ENCODE data around the gene GALNT12. TPM values are rescaled to one million over a fixed set of nuclear protein-coding genes. Genes with fewer than 3 reads are reported as not detected.
A peak's percentile ranks its signal among the peaks of the same experiment; 100 is the strongest.

The GALNT12 gene
- polyA plus RNA-seq, 3 donors, result 6.4 to 8.8 (median 8.6) TPM

DNA sequence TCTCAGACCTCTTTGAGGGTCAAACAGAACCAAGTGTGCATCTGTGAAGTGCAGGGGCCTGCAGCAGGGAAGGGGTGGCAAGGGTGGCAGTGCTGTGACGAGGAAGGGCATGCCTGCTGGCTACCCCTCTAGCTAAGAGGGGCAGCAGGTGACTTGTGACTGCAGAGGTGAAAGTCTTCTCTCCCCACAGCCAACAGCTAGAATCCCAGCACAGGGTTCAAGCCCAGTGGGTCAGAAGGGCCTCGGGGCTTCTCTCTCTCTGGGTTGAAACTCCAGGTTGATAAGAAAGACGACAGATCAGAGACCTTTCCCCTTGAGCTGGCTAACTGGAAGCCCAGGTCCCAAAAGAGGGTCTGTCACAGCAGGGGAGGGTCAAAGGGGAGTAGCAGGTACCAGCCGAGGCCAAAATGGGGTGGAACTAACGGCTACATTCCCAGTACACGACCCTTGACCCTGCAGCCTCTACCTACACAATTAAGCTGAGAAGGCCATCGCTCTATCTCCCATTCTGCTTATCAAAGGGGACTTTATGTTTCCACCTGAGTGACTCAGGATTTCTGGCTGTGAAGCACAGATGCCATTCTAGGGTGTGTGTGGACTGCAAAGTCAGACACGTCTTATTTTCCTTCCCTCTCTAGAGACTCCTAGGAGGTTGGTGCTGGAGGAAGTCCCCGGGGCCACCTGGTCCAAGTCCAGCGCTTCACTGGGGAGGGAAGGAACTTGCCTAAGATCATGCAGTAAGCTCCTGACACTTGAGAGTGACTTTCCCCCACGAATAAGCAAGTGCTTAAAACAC is 25.7 kb upstream of the GALNT12 start:
- no peak for DNase-seq (ENCODE audit: low read depth in 3 of 3, low spot score in 2 of 3)

DNA sequence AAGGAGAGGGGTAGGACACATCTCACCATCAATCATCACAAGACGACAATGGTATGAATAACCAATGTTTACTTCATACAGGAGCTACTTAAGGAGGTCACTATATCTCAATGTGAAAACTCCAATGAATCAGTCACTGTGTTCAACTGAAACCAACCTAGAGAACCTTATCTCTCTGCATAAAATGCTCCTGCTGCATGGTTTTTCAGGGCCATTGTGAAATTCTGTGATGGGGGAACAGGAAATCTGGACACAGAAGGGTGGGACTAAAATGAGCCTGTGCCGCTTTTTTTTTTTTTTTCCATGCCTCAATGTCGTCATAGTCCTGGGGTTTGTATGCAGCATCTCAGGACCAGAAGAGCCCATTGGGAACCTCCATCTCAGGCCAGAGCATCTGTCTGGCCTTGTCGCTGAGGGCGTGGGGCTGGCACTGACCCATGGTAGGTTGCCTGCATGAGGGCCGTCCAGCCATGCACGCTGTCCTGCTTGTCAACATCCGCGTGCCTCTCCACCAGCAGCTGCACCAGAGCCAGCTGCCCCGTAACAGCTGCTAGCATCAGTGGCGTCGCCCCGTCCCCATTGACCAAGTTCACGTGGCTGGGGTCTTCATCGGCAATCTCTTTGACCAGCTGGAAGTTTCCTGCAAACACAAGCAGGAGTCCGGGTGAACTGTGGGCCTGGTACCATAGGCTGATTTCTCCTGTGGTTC is 23.8 kb upstream of the GALNT12 start:
- no peak for DNase-seq (ENCODE audit: low read depth in 3 of 3, low spot score in 2 of 3)

DNA sequence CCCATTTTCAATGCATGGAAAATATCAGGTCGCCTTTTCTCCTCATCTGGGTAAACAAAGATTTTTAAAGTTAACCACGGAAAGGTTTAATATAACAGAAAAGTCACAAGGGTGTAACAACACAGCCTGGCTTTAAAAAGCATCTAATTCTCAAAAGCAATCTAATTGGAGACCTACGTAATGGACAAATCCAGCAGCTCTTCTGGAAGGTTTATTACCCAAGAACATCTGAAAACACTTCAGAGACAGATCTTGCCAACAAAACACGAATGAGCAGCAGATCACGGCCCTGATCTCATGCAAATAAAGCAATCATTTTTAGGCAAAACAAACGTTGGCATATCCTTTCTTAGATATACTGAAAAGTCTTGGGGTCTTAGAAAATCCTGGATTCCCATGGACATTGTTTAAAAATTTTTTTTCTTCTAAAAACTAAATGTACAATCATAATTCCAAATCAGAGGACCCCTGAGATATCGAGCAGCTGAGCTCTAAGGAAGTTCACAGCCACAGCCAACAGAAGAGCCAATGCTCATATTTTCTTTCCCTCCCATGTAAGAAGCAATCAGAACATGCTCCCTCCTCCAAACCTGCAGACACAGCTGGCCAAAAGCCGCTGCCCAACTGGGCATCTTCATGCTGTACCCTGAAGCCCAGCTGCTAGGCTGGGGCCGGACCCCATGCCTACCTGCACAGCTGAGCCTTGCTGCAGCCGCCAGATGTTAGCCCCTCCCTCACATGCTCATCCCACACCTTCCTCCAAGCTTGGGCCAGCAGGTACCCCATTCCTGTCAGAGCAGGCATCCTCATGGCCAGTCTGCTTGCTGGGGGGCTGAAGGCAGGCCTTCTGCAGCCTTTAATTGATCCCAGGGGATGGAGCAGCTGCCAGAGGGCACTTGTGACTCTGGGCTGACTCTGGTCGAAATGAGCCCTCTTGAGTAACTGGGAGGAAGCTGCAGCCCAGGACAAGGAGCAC is 22.4 kb upstream of the GALNT12 start:
- DNase-seq (ENCODE audit: low read depth in 3 of 3, low spot score in 2 of 3), result no peak

DNA sequence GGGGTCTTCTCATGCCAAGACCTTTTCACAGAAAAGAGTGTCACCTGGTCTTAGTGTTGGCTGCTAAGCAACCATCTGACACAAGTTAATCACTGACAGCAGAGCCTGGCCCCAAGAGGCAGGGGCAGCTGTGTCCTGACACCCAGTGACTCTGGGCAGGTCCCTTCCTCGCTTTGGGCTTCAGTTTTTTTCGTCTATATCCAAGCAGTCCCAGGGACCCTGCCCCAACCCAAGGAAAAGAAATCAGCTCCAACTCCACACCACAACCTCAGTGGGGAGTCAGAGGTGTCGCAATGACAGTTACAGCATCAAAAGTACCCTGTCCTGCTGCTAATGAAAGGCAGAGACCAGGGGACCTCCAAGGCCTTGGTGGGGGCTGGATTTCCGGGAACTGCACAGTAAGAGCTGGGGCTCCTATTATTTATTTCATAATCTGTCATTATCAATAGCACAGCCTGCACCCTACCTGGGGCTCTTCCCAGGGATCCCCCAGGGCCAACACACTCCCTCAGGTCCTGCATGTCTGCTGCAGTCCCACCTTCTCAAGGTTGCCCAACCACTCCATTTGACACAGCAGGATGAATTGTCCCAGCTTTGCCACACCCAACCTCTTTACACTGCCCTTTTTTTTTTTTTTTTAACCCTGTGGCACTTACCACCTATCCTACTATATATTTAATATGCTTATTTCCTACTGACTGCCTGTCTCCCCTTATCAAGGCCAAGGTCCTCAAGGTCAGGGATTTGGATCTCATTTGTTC is 20.5 kb upstream of the GALNT12 start:
- no peak for DNase-seq (ENCODE audit: low read depth in 3 of 3, low spot score in 2 of 3)

DNA sequence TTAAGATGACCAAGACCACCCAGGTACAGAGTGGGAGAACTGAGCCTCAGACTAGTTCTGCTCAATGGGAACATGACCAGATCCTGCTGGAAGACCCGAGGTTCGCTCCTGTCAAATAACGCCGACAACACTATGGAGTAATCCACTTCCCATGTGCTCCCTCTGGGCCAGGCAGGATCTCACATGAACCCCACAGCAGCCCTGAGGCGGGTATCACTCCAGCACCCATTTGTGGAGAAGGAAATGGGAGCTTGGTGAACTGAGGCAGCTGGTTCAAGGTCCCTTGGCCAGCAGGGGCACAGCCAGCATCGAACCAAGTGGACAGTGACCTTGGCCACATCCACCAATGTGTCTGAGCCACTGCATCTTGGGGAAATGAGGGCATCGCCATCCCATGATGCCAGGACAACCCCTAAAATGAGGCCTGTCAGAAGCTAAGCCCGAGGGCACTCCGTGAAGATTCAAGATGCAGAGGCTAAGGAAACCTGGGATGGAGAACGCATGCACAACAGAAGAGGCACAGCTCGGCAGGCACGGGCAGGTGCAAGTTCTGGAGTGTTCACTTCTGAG is 19.6 kb upstream of the GALNT12 start:
- DNase-seq (ENCODE audit: low read depth in 3 of 3, low spot score in 2 of 3), result no peak

DNA sequence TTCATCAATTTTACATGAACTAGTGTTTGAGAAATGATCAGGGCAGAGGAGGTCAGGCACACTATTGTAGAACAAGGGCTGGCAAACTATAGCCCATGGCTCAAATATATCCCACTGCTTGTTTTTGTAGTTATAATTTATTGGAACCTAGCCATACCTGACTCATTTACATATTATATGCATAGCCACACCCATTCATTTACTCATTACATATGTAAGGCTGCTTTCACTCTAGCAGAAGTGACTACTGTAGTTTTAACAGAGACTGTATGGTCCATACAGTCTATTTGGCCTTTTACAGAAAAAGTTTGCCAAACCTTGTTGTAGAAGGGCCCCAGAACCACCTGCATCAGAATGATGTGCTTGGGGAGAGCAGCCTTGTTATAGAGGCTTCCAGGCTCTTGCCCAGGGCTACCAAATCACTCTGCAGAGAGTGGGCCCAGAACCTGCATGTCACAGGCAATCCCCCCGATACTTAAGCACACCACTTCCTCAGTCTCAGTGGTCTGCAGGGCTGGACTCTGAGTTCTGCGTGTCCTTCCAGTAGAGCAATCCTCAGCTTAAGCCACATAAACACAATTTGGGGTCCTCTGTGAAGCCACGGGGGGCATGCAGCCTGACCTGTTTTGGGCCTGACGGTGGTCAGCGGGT is 17.9 kb upstream of the GALNT12 start:
- no peak for DNase-seq (ENCODE audit: low read depth in 3 of 3, low spot score in 2 of 3)

DNA sequence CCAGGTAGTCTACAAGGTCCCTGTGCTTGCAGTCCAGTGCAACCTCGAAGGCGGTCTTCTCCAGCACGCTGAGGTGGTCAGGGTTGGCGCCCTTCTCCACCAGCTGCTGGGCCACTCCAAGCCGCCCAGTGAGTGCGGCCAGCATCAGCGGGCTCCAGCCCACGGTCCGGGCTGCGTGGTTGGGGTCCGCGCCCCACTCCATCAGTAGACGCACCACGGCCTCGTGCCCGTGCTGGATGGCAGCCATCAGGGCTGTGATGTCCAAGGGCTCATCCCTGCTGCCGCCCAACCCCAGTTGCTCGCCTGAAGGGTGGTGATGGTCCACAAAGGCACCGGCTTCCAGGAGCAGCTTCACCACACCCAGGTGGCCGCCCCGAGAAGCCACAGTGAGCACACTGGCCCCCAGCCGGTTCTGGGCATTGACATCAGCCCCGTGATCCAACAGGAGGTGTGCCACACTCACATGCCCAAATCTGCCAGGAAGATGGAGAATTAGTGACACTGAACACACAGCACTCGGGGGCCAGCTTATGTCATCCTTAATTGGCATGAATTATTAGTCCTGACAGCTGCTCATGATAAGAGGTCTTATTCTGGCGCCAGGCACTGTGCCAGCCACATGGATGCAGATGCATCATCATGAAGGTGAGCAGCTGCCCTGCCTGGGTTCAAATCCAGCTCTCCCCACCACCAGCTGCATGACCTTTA is 17.2 kb upstream of the GALNT12 start:
- DNase-seq (ENCODE audit: low read depth in 3 of 3, low spot score in 2 of 3), result no peak

DNA sequence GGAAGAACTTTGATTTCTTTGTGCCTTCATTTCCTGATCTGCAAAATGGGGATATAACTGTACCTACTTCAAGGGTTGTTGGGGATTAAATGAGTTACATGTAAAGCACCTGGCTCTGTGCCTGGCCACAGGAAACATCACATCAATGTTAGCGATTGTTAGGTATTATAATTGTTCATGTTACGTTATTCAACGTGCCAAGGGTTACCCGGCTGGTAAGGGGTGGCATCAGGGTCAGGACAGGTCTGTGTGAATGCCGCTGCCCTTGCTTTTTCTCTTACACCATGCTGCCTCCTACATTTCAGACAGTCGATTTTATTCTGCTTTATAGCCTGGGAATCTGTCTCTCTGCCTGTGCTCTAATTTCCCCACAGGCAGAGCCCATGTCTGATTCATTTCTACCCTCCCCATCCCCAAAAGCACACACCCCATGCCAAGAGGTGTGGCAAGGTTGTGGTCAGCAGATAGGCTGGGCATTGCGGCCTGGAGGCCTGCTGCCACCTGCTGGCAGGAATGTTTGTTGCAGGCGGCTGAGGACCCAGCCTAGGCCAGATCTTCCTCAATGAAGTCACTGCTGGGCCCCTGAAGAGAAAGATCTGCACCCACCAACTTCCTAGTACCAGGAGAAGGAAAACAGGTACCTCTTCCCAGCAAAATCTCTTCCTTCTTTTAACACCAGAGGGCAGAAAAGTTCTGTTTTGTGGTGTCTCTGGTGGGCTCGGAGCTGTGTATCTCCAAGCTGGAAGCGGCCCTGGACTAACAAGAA is 16.4 kb upstream of the GALNT12 start:
- DNase-seq (ENCODE audit: low read depth in 3 of 3, low spot score in 2 of 3), result peak; percentile 65 to 67 (median 67)

DNA sequence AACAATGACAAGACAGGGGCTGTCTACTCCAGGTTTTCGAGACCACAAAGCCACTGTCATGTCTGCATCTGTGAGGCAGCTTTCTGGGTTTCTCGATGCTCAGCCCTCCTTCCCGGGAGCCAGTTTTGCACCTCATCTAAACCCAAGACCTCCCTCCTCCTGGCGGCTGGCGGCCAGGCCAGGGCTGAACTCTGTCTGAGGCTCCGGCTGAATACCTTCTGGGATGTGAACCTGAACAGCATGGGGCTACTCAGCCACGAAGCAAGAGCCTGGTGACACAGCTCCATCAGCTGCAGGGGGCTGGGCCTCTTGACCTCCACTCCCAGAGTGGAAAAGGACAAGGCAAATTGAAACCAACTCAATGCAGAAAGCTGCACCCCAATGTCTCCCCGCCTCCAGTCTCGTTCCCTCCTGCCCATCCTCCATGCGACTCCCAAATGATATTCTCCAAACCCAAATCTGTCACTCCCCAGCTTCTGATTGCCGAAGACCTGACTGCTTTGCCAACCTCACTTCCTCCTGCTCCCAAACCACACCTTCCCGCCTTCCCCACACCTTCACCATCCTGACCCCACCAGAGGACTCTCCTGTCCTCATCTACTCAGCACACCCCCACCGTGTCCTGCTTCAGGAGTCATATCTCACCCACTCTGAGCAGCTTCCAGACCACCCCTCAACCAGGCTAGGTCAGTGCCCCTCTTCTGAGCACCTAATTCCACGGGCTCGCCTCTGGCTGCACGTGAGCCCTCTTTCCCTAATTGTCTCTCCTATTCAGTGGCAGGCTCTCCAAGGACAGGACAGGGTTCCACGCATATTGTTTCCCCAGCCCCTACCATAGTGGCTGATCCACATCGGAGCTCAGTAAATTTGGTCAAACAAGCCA is 15.6 kb upstream of the GALNT12 start:
- DNase-seq (ENCODE audit: low read depth in 3 of 3, low spot score in 2 of 3), result peak in 1 of 3 donors; percentile 49

DNA sequence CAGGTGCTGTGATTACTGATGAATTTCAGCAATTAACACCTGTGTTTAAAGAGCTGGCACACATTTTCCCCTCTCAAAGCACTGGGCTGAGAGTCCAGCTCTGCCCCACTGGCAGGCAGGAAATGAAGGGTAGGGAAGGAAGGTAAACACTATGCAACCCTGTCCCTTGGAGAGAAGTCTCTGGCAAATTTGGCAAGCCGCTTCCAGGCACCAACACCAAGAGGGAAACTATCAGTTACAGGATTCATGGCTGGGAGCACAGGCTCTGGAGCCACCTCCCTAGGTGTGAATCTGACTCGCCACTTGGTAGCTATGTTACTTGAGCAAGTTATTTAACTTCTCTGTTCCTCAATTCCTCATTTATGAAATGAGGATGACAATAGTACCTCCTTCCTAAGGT is 14.4 kb upstream of the GALNT12 start:
- DNase-seq (ENCODE audit: low read depth in 3 of 3, low spot score in 2 of 3), result no peak

DNA sequence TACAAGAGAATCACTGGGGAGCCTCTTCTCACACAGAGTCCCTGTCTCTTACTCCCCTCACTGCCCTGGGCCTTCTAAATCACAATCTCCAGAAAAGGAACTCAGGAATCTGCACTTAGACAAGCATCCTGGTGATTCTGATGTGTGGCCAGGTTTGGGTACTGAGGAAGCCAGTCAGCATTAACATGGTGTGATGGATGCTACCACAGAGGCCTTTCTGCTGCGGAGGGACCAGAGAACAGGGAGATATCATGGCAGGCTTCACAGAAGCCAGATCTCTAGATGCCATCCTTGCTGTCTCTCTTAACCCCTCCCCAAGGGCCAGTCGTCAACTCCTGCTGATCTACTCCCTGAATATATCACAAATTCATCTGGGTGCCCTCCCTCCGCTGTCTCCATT is 12.7 kb upstream of the GALNT12 start:
- no peak for DNase-seq (ENCODE audit: low read depth in 3 of 3, low spot score in 2 of 3)

DNA sequence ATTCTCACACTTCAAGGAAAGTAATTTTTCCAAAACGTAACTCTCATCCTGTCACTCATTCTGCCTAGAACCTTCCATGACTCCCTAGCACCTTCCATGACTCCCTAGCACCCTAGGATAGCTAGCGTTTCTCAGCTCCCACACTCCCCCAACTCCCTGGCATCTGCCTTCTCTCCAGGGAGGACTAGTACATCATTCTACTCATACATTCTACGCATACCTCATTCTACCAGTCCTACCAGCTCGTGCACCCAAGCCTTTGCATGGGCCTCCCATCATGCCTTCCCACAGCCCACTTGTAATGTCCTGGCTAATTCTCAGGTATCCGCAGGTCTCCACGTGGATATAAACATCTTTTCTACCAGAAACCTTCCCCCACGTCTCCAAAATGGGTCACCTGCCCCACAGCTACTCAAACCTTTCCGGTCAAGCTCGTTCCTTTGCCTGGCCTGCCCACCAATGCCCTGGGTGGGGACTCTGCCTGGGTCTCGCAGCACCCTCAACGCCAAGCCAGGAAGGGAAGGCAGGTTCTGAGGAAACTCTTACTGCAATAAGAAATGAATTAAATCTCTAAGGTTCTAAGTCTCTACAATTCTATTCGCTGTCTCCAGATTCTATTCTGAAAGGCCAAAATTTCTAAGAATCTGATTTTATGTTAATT is 12.0 kb upstream of the GALNT12 start:
- DNase-seq (ENCODE audit: low read depth in 3 of 3, low spot score in 2 of 3), result no peak

DNA sequence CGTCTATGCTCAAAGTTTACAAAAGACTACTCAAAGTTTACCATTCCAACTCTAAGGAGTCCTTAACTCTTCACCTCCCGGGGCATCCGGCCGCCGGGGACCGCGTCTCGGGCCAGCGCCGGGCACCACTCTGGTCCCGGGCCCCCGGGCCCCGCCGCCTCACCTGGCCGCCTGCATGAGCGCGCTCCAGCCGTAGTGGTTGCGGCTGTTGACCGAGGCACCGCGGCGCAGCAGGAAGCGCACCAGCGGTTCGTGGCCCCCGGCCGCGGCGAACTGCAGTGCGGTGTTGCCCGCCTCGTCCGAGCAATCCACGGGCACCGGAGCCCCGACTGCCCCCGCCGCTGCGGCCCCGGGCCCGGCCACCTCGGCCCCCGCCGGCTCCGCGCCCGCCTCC is 11.5 kb upstream of the GALNT12 start:
- no peak for DNase-seq (ENCODE audit: low read depth in 3 of 3, low spot score in 2 of 3)

DNA sequence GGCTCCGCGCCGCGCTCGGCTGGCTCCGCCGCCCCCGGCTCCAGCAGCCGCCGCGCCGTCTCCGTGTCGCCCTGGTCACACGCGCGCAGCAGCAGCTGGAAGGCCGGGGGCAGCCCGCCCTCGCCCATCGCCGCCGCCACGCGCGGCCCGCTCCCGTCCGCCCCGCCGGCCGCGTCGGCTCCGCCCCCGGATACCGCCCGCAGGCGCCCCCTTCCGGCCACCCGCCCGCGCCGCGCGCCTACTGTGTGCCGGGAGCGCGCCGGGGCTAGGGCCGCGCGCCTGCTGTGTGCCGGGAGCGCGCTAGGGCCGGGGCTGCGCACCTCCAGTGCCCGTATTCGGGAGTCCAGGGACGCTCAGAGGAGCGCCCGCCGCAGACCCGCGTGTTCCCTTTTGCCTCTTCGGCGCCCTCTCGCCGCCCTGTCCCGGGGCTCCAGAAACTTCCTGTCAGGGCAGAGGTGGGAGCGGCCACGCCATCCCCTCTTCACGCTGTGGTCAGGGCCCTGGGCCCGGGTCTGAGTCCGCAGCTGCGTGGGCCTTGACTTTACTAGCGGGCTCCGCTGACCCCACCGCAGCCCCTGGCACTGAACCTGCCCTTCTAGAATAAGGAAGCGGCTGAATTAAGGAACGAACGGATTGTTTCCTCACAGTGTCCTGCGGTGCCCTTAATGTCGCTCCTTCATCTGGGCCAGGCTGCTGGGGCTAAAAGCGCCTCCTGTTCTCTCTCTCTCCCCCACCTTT is 10.9 kb upstream of the GALNT12 start, which contains the start of gene ANKS6:
TSS of gene ANKS6 (minus strand) at position 192 of the 738 bp plus-strand sequence. CDS start at position 128, 64 bp downstream.
- DNase-seq (ENCODE audit: low read depth in 3 of 3, low spot score in 2 of 3), result peak in 2 of 3 donors; percentile 57 to 68

DNA sequence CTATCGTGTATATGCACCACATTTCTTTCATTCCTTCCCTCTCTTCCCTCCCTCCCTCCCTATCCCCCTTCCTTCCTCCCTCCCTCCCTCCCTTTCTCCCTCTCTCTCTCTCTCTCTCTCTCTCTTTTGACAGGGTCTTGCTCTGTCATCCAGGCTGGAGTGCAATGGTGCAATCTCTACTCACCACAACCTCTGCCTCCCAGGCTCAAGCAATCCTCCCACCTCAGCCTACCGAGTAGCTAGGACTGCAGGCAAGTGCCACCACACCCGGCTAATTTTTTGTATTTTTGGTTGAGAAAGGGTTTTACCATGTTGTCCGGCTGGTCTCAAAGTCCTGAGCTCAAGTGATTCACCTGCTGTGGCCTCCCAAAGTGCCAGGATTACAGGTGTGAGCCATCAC is 10.0 kb upstream of the GALNT12 start:
- DNase-seq (ENCODE audit: low read depth in 3 of 3, low spot score in 2 of 3), result no peak

DNA sequence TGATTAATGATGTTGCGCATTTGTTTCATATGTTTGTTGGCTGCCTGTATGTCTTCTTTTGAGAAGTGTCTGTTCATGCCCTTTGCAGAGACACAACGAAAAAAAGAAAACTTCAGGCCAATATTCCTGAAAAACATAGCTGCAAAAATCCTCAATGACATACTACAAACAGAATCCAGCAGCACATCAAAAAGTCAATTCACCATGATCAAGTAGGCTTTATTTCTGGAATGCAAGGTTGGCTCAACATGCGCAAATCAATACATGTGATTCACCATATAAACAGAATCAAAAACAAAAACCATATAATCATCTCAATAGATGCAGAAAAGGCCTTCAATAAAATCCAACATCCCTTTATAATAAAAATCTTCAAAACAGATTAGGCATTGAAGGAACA is 9.2 kb upstream of the GALNT12 start:
- DNase-seq (ENCODE audit: low read depth in 3 of 3, low spot score in 2 of 3), result no peak
